Dermis microvascular lymphatic vessel endothelial cell (primary cell): ENCODE results near the gene IL15. TPM values are rescaled to one million over a fixed set of nuclear protein-coding genes. Genes with fewer than 3 reads are reported as not detected.
"Not testable (repeated sequence)": the region's sequence is repeated elsewhere in the genome, so short reads cannot be mapped to it uniquely, and the experiment has no call there.

Experiments used
- DNase-seq, 2 donors: peaks; one replicate each; pipeline versions ENCODE4 v3.0.0 to v3.0.0-alpha.2; 2010; ENCODE audit warnings: low read depth in 2 of 2
- total RNA-seq: library from RNA; depleted of rRNA; stranded (reverse); fragments of >200 nt; gene quantifications from 2 replicates; pipeline ENCODE4 v1.2.1, GENCODE V29; 2014

IL15 gene
- total RNA-seq, 1 donor from 2014 or later = 0.77 TPM

DNA sequence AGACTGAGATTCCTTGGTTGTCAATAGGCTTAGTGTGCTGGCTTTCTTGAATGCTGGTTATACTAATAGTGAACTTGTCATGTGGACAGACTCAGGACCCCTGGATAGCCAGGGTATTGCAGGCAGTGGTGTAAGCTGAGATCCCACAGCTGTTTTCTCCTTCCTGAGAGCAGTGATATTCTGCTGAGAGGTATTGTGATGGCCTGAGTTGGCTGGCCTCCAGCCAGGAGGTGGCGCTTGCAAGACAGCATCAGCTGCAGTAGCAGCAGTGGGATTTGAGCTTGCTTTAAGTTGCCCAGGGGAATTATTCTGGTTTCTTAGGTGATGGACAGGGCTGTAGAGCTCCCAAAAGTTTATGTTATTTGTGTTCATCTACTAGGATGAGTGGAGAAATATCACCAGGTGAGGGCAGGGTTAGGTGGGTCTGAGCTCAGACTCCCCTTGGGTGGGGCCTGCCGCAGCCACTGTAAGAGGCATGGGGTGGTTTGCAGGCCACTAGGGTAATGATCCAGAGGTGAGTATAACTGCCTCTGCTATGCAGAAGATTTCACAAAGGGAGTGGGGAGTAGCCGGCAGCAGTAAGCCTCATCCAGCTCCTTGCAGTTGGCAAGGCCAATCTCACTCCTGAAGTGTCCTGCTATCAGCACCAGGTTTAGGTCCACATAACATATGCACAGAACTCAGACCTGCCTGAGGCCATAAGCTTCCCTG is 66.2 kb downstream of the IL15 start:
- DNase-seq = peak; percentile 5 to 29

DNA sequence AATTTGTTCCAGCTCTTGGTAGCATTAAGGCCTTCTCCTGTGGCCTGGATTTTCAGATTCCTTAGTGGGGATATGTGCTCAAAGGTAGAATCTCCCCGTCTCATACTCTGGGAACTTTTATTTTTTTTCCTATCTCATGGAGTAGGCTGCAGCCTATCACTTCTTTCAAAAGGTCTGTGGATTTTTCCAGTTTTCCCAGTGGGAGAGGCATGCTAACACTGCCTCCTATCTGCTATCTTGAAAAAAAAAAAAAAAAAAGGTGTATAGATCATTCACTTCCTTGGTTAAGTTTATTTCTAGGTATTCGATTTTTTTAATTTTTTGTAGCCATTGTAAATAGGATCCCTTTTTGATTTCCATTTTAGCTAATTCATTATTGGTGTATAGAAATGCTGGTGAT is 67.1 kb downstream of the IL15 start:
- DNase-seq = no peak

DNA sequence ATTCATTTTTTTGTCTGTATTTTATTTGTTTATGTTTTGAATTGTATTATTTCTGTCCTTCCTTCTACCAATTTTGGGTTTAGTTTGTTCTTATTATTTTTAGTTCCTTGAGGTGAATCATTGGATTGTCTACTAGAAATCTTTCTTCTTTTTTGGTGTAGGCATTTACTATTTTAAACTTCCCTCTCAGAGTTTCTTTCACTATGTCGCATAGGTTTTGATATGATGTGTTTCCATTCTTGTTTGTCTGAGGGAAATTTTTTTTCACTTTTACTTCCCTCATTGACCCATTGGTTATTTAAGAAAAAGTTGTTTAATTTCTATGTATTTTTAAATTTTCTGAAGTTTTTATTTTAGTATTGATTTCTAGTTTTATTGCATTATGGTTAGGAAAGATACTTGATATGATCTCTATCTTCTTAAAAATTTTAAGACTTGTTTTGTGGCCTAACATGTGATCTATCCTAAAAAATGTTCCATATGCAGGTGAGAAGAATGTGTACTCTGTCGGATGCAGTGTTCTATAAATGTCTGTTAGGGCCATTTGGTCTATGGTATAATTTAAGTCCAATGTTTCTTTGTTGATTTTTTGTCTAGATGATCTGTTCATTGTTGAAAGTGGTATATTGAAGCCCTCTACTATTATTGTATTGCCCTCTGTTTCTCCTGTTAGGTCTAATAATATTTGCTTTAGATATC is 68.8 kb downstream of the IL15 start:
- no peak for DNase-seq

GRCh38 chr4:141705747-141706377 is 69.5 kb downstream of the IL15 start:
- DNase-seq = no peak

GRCh38 chr4:141706445-141706844 is 70.1 kb downstream of the IL15 start:
- no peak for DNase-seq

DNA sequence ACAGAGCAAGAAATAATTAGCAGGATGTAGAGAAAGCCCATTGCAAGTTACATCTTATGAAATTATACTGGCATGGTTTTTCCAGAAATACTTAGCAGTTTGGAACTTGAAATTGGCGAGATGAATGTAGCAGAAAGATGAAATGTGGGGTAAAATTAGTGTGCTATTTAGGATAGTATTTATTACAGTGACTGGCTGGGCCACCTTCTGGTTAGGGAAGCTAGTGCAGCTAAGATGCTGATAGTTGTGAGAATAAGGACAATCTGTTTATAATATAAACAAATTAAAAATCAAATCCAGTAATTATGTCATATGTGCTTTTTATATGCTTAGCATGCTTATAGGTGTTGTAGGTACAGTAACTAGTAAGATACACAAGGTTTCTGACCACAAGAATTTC is 74.8 kb downstream of the IL15 start:
- DNase-seq = peak; percentile 2 to 29

GRCh38 chr4:141713185-141713584 is 76.8 kb downstream of the IL15 start:
- no peak for DNase-seq

DNA sequence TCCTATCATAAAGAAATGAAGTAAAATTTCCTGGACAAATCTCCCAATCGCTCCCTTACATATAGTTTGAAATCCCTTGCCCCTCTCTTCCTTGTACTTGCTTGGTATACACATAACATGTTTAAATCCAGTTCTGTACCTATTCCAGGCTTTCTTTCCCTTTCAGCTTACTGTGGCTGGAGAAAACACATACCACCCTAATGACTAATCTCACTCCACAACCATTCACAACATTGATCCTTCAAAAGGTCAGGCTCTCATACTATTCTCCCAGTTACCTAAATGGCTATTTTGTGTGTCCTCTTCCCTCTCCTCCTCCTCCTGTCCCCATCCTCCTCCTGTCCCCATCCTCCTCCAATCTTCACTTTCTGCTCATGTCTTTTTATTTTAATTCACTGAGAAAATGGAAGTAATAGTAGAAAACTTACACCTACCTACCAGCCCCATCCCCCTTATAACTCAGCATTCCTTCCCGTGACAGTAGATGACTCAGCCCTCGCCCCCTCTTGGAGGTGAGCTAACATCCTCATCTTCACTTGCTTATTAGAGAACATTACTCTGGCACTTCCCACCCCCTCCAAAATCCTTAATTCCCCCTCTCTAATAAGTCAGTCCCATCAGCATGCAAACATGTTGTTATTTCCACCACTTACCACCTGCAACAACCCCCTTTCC is 77.5 kb downstream of the IL15 start:
- peak in 1 of 2 donors; percentile 19 for DNase-seq

DNA sequence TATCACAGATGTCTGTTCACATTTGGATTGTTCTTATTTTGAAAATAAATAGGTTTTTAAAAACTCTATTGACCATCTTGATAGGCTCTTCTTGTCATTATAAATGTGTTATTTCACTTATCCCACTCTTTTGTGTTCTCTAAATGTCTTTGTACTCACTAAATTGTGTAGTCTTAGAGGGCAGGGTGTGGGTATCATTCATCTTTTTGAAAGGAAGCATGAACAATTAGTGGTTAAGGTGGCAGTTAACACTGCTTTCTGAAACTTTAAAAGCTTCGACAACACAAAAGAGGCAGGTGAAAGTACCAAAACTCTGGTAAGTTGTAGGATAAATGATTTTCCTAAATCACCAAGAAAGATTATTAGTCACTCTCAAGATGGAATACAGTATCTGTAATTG is 83.2 kb downstream of the IL15 start:
- no peak for DNase-seq

DNA sequence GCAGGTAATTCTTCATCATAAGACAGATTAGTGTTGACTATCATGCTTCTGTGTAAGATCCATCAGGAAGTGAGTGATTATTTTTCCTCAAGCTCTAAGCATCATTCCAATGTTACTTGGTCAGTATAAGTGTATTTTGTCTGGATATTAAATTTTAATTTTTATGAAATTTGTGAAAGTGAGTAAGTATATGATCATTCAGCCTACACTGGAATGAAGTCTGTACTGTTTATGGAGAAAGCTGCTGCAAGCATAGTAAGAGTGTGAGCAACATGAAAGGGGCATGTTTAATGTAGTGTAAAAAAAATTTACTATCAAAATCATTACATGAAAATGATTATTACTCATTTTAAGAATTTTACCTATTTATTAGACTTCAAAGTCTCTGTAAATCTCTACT is 84.8 kb downstream of the IL15 start:
- DNase-seq = no peak

GRCh38 chr4:141724646-141725045 is 88.3 kb downstream of the IL15 start:
- no peak for DNase-seq

GRCh38 chr4:141727420-141727819 is 91.0 kb downstream of the IL15 start:
- no peak for DNase-seq

- no peak for DNase-seq
Observed at GRCh38 chr4:141730805-141731204, 94.4 kb downstream of the IL15 start.

- DNase-seq = no peak
Observed at GRCh38 chr4:141731481-141731880, 95.1 kb downstream of the IL15 start.

- DNase-seq = no peak
Observed at GRCh38 chr4:141739636-141740035, 103.3 kb downstream of the IL15 start.

DNA sequence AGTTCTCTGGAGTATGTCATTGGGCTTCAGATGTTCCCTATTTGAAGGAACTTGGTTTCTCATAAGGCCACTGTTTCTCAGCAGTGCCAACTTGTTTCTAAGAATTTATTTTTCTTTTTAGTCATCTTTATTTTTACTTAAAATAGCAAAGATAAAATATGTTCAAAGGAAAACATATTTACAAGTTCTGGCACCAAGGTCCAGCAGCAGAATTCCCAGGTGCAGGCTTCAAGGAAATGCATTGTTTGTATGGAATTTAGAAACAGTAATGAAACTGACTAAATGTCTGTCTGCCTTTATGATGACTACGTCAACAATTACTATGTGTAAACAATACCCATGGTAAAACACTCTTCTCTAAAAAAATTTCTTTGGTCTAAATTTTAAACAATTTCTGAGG is 109.6 kb downstream of the IL15 start:
- peak in 1 of 2 donors; percentile 67 for DNase-seq

DNA sequence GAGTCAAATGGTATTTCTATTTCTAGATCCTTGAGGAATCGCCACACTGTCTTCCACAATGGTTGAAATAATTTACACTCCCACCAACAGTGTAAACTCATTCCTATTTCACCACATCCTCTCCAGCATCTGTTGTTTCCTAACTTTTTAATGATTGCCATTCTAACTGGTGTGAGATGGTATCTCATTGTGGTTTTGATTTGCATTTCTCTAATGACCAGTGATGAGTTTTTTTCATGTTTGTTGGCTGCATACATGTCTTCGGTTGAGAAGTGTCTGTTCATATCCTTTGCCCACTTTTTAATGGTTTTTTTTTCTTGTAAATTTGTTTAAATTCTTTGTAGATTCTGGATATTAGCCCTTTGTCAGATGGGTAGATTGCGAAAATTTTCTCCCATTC is 115.4 kb downstream of the IL15 start:
- DNase-seq = not testable (repeated sequence)

DNA sequence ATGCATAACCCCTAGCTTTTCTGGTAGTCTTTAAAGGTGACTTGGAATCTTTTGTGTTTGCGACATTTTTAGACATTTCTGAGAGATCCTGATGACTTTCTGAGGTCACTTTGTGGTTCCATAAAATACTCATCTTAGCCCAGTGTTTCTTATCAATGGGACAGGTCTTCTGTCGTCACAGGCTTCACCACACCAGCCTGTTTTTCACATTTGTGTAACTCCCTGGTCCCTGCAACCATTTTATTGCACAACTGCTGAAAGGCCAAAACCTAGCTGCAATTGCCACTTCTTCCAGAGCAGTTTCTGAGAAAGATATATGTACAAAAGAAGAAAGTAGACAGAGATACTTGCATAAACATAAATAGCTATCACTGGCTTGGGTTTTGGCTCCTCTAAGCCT is 120.9 kb downstream of the IL15 start:
- DNase-seq = no peak

GRCh38 chr4:141759796-141760425 is 123.5 kb downstream of the IL15 start:
- peak in 1 of 2 donors; percentile 60 for DNase-seq

GRCh38 chr4:141761926-141762325 is 125.5 kb downstream of the IL15 start:
- no peak for DNase-seq

DNA sequence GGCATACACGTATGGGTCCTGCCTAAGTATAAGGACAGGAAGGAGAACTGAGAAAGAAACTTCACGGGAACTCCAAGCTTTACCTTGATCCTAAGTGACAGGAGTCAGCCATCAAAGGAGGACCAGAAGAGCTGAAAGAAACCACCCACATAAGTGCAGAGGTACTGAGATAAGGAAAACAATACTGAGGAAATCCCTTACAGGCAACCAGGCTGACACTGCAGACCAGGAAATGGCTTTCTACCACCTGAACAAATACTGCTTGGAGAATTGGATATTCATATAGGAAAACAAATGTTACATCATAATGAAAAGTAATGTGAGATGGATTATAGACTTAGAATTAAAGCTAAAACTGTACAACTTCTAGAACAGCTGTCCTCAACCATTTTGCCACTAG is 127.0 kb downstream of the IL15 start:
- DNase-seq = peak; percentile 59 to 95

DNA sequence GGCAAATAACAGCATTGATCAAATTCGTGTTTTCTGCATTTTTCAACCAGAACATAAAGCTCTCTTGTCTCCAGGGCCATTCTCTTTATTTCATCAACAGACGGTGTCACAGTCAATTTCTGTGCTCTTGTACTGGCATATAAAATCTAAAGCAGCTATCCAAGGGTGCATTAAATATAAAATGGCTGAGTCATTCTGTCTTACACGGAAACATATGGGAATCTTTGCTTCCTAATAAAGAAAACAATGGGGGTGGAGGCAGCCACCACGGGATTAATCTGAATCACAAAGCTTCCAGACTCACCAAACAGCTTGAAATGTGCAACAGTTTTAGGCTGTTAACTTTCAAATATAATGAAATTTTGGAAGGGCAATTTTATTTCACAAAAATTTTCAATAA is 132.6 kb downstream of the IL15 start:
- peak in 1 of 2 donors; percentile 93 for DNase-seq
